ENCODE results near the gene NAALADL1.

NAALADL1 gene

GRCh38 chr11:65021509-65021908 is 36.8 kb downstream of the NAALADL1 start:
- H3K9me3 ChIP-seq (ENCODE audit: control insufficient read depth, insufficient read depth, low read depth, low read length) = no peaks in the 10 kb centered on the region
- POLR2A ChIA-PET = interaction anchor here (1.3 kb wide), 1 partner anchor 8 kb away, joined by 3 read pairs; no protein-coding TSS in a partner anchor
- no peak overlapping the region for H3K27ac ChIP-seq (ENCODE audit: extremely low read depth, low read depth, low read length)
- no peak for TF ChIP-seq ZNF654 (tag by site-specific recombination; IDR thresholded peaks at IDR 0.05; ENCODE audit: low read depth)
- no peak for TF ChIP-seq ZNF707 (tag by site-specific recombination; IDR thresholded peaks at IDR 0.05)
- no peak for TF ChIP-seq ZNF426 (tag by site-specific recombination; IDR thresholded peaks at IDR 0.05)
- no peak for TF ChIP-seq ZNF76 (tag by site-specific recombination; IDR thresholded peaks at IDR 0.05; ENCODE audit: borderline replicate concordance, low read depth)
- no peaks in the 10 kb centered on the region for H3K4me1 ChIP-seq (ENCODE audit: control insufficient read depth, insufficient read depth, low read length)
- CTCF ChIA-PET = interaction anchor here (0.6 kb wide), 1 partner anchor 1138 kb away, joined by 6 read pairs; no protein-coding TSS in a partner anchor
- peaks cover 0 to 50% of the 10 kb centered on the region in 2 experiments; a peak in 2 of 3 replicates for H3K36me3 ChIP-seq (ENCODE audit: control insufficient read depth in 2 of 2, insufficient read depth in 1 of 2, low read length in 2 of 2)
- H3K4me3 ChIP-seq (ENCODE audit: low read depth, low read length) = no peak overlapping the region

GRCh38 chr11:65021003-65021402 is 37.4 kb downstream of the NAALADL1 start:
- Histone ChIP-seq H3K4me1 (ENCODE audit: control insufficient read depth, insufficient read depth, low read length) (no peaks in the 10 kb centered on the region), H3K36me3 (ENCODE audit: control insufficient read depth in 2 of 2, insufficient read depth in 1 of 2, low read length in 2 of 2) (peaks cover 0 to 54% of the 10 kb centered on the region in 2 experiments; a peak in 2 of 3 replicates), H3K27ac (ENCODE audit: extremely low read depth, low read depth, low read length) (no peak overlapping the region), H3K9me3 (ENCODE audit: control insufficient read depth, insufficient read depth, low read depth, low read length) (no peaks in the 10 kb centered on the region), H3K4me3 (ENCODE audit: low read depth, low read length) (no peak overlapping the region)
- POLR2A ChIA-PET = no interaction called here
- CTCF ChIA-PET = no interaction called here
- TF ChIP-seq ZNF148 (tag by site-specific recombination; IDR thresholded peaks at IDR 0.05; ENCODE audit: borderline replicate concordance) = no peak
- TF ChIP-seq, protein P1, sequence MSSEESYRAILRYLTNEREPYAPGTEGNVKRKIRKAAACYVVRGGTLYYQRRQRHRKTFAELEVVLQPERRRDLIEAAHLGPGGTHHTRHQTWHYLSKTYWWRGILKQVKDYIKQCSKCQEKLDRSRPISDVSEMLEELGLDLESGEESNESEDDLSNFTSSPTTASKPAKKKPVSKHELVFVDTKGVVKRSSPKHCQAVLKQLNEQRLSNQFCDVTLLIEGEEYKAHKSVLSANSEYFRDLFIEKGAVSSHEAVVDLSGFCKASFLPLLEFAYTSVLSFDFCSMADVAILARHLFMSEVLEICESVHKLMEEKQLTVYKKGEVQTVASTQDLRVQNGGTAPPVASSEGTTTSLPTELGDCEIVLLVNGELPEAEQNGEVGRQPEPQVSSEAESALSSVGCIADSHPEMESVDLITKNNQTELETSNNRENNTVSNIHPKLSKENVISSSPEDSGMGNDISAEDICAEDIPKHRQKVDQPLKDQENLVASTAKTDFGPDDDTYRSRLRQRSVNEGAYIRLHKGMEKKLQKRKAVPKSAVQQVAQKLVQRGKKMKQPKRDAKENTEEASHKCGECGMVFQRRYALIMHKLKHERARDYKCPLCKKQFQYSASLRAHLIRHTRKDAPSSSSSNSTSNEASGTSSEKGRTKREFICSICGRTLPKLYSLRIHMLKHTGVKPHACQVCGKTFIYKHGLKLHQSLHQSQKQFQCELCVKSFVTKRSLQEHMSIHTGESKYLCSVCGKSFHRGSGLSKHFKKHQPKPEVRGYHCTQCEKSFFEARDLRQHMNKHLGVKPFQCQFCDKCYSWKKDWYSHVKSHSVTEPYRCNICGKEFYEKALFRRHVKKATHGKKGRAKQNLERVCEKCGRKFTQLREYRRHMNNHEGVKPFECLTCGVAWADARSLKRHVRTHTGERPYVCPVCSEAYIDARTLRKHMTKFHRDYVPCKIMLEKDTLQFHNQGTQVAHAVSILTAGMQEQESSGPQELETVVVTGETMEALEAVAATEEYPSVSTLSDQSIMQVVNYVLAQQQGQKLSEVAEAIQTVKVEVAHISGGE (tag by site-specific recombination; conservative IDR thresholded peaks at IDR 0.05; ENCODE audit: low read depth) = no peak
- no peak for TF ChIP-seq ZSCAN5A (tag by site-specific recombination; IDR thresholded peaks at IDR 0.05)
- TF ChIP-seq ZNF48 (tag by site-specific recombination; IDR thresholded peaks at IDR 0.05) = no peak
- no peak for TF ChIP-seq SP2 (tag by site-specific recombination; IDR thresholded peaks at IDR 0.05)
- no peak for TF ChIP-seq ZNF76 (tag by site-specific recombination; IDR thresholded peaks at IDR 0.05; ENCODE audit: borderline replicate concordance, low read depth)
- TF ChIP-seq ZNF654 (tag by site-specific recombination; IDR thresholded peaks at IDR 0.05; ENCODE audit: low read depth) = no peak
- TF ChIP-seq ZNF114 (tag by site-specific recombination; IDR thresholded peaks at IDR 0.05) = no peak
- no peak for TF ChIP-seq ZNF423 (tag by site-specific recombination; IDR thresholded peaks at IDR 0.05)
- no peak for TF ChIP-seq KLF1 (tag by site-specific recombination; IDR thresholded peaks at IDR 0.05)
- TF ChIP-seq KLF8 (tag by site-specific recombination; IDR thresholded peaks at IDR 0.05) = no peak
- no peak for TF ChIP-seq ZNF639 (tag by site-specific recombination; IDR thresholded peaks at IDR 0.05)
- TF ChIP-seq ZNF791 (tag by site-specific recombination; IDR thresholded peaks at IDR 0.05) = no peak
- TF ChIP-seq ZNF549 (tag by site-specific recombination; IDR thresholded peaks at IDR 0.05) = no peak
- TF ChIP-seq ZBTB20 (tag by site-specific recombination; IDR thresholded peaks at IDR 0.05) = no peak

Data from HEK293 (cell line).